COLO829 (cell line): ENCODE data around the gene OR52B4.
"Not testable (repeated sequence)": the region's sequence is repeated elsewhere in the genome, so short reads cannot be mapped to it uniquely, and the experiment has no call there.

ENCODE experiments used
- DNase-seq: peaks from one replicate; pipeline ENCODE4 v3.0.0; 2012; ENCODE audit warnings: low spot score

Gene OR52B4

GRCh38 chr11:4368286-4368685 lies at the start of gene OR52B4:
Gene OR52B4 (minus strand): TSS chr11:4368386. CDS start chr11:4368295, 91 bp downstream.
- DNase-seq, result no peak

GRCh38 chr11:4416816-4417215 lies 48.6 kb upstream of the OR52B4 start:
- DNase-seq, result no peak

GRCh38 chr11:4416306-4416705 lies 48.1 kb upstream of the OR52B4 start:
- no peak for DNase-seq

- not testable (repeated sequence) for DNase-seq
These were observed 38.0 kb upstream of the OR52B4 start for GRCh38 chr11:4406206-4406605.

- DNase-seq, result no peak
These were observed 25.7 kb upstream of the OR52B4 start for GRCh38 chr11:4393858-4394223.

- DNase-seq, result peak; percentile 85
These were observed 25.1 kb upstream of the OR52B4 start, which contains the start of gene TRIM21 for GRCh38 chr11:4393209-4393857. Gene TRIM21 (minus strand): TSS chr11:4393702. CDS start chr11:4390409, 3,293 bp downstream.

- no peak for DNase-seq
These were observed 20.0 kb upstream of the OR52B4 start for GRCh38 chr11:4388221-4388620.

GRCh38 chr11:4385978-4386740 lies 18.0 kb upstream of the OR52B4 start:
- no peak for DNase-seq

- DNase-seq, result no peak
These were observed 13.7 kb upstream of the OR52B4 start for GRCh38 chr11:4381901-4382300.

GRCh38 chr11:4375431-4376140 lies 7.4 kb upstream of the OR52B4 start:
- DNase-seq, result no peak

GRCh38 chr11:4370166-4370565 lies 2.0 kb upstream of the OR52B4 start:
- no peak for DNase-seq

- not testable (repeated sequence) for DNase-seq
These were observed 20.0 kb downstream of the OR52B4 start for GRCh38 chr11:4348142-4348541.

- DNase-seq, result not testable (repeated sequence)
These were observed 22.8 kb downstream of the OR52B4 start for GRCh38 chr11:4345366-4345765.

- DNase-seq, result not testable (repeated sequence)
These were observed 33.8 kb downstream of the OR52B4 start for GRCh38 chr11:4334356-4334755.
